H9 (cell line): ENCODE measurements around the gene UBAC2. TPM values are rescaled to one million over a fixed set of nuclear protein-coding genes. Genes with fewer than 3 reads are reported as not detected.

Source experiments
- DNase-seq: peaks from one replicate; pipeline ENCODE4 v3.0.0-alpha.2; 2017
- H2AFZ ChIP-seq: one replicate; pipeline ENCODE4 v1.6.1; 2013; ENCODE audit warnings: mild to moderate bottlenecking, low read length, control low read depth, moderate library complexity
- H2AK5ac ChIP-seq: 2 replicates; pipeline ENCODE4 v1.6.1; 2013; ENCODE audit warnings: low read length, control low read depth, mixed read lengths; ENCODE audit not compliant: insufficient read length
- H2BK120ac ChIP-seq: one replicate; pipeline ENCODE4 v1.6.1; 2013; ENCODE audit warnings: low read depth, mild to moderate bottlenecking, low read length, control low read depth, inconsistent platforms; ENCODE audit not compliant: poor library complexity, severe bottlenecking
- H2BK12ac ChIP-seq: 2 replicates; pipeline ENCODE4 v1.6.1; 2013; ENCODE audit warnings: low read length, control low read depth, mixed read lengths, low read depth; ENCODE audit not compliant: insufficient read length
- H2BK15ac ChIP-seq: 2 replicates; pipeline ENCODE4 v1.6.1; 2013; ENCODE audit warnings: low read depth, low read length, control low read depth
- H2BK20ac ChIP-seq: one replicate; pipeline ENCODE4 v1.6.1; 2013; ENCODE audit warnings: low read depth, mild to moderate bottlenecking, low read length, control low read depth, inconsistent platforms; ENCODE audit not compliant: poor library complexity, severe bottlenecking
- H2BK5ac ChIP-seq: 2 replicates; pipeline ENCODE4 v1.6.1; 2013; ENCODE audit warnings: low read length, control low read depth, mixed read lengths; ENCODE audit not compliant: insufficient read length
- H3K14ac ChIP-seq: 2 replicates; pipeline ENCODE4 v1.6.1; 2013; ENCODE audit warnings: low read length, control low read depth; ENCODE audit not compliant: insufficient read depth
- H3K18ac ChIP-seq: 2 replicates; pipeline ENCODE4 v1.6.1; 2013; ENCODE audit warnings: low read depth, mild to moderate bottlenecking, mixed read lengths, low read length, control low read depth; ENCODE audit not compliant: insufficient read length
- H3K23ac ChIP-seq: 2 replicates; pipeline ENCODE4 v1.6.1; 2013; ENCODE audit warnings: low read length, control low read depth, mixed read lengths, low read depth; ENCODE audit not compliant: insufficient read length
- H3K23me2 ChIP-seq: 2 replicates; pipeline ENCODE4 v1.6.1; 2013; ENCODE audit warnings: low read depth, mild to moderate bottlenecking, mixed read lengths, low read length, control low read depth; ENCODE audit not compliant: insufficient read length, poor library complexity, severe bottlenecking
- H3K27ac ChIP-seq: 2 replicates; pipeline ENCODE4 v1.5.1; 2013; ENCODE audit warnings: low read length, control low read depth, mixed read lengths, low read depth; ENCODE audit not compliant: insufficient read length
- H3K27me3 ChIP-seq: 2 replicates; pipeline ENCODE4 v1.6.1; 2013; ENCODE audit warnings: low read length, control low read depth, inconsistent platforms; ENCODE audit not compliant: insufficient read depth
- H3K4ac ChIP-seq: 2 replicates; pipeline ENCODE4 v1.6.1; 2013; ENCODE audit warnings: low read depth, mild to moderate bottlenecking, control low read depth, inconsistent platforms, low read length, moderate library complexity
- H3K4me1 ChIP-seq: 2 replicates; pipeline ENCODE4 v1.6.1; 2013; ENCODE audit warnings: low read length, control low read depth, inconsistent platforms; ENCODE audit not compliant: insufficient read depth
- H3K4me2 ChIP-seq: 2 replicates; pipeline ENCODE4 v1.6.1; 2013; ENCODE audit warnings: low read length, control low read depth, mixed read lengths; ENCODE audit not compliant: insufficient read length, insufficient read depth
- H3K56ac ChIP-seq: 2 replicates; pipeline ENCODE4 v1.6.1; 2013; ENCODE audit warnings: low read depth, mild to moderate bottlenecking, mixed read lengths, low read length, control low read depth; ENCODE audit not compliant: insufficient read length
- H3K79me1 ChIP-seq: 2 replicates; pipeline ENCODE4 v1.6.1; 2013; ENCODE audit warnings: low read depth, mild to moderate bottlenecking, moderate library complexity, low read length, control low read depth, inconsistent platforms; ENCODE audit not compliant: insufficient read depth, poor library complexity, severe bottlenecking
- H3K79me2 ChIP-seq: 2 replicates; pipeline ENCODE4 v1.6.1; 2013; ENCODE audit warnings: low read length, control low read depth, inconsistent platforms; ENCODE audit not compliant: insufficient read depth
- H3K9ac ChIP-seq: 2 replicates; pipeline ENCODE4 v1.6.1; 2013; ENCODE audit warnings: low read length, control low read depth, mixed read lengths; ENCODE audit not compliant: insufficient read length; ENCODE audit errors: extremely low read depth
- H3K9me3 ChIP-seq: one replicate; pipeline ENCODE4 v1.6.1; 2013; ENCODE audit warnings: low read depth, low read length, inconsistent platforms; ENCODE audit not compliant: control insufficient read depth
- H3T11ph ChIP-seq: one replicate; pipeline ENCODE4 v1.6.1; 2013; ENCODE audit warnings: mild to moderate bottlenecking, low read length, control low read depth, inconsistent platforms
- H4K20me1 ChIP-seq: one replicate; pipeline ENCODE4 v1.6.1; 2013; ENCODE audit not compliant: control insufficient read depth, insufficient read length, insufficient read depth
- H4K5ac ChIP-seq: 2 replicates; pipeline ENCODE4 v1.6.1; 2013; ENCODE audit warnings: low read depth, mild to moderate bottlenecking, mixed read lengths, low read length, control low read depth; ENCODE audit not compliant: insufficient read length
- H4K8ac ChIP-seq: replicated peaks from 2 replicates; pipeline ENCODE4 v1.6.1; 2013; ENCODE audit warnings: low read length, control low read depth, mixed read lengths, low read depth; ENCODE audit not compliant: insufficient read length
- H4K91ac ChIP-seq: 2 replicates; pipeline ENCODE4 v1.6.1; 2013; ENCODE audit warnings: low read depth, mild to moderate bottlenecking, moderate library complexity, mixed read lengths, low read length, control low read depth; ENCODE audit not compliant: insufficient read length
- H3K27ac Mint-ChIP-seq, 3 experiments: 2 replicates in 2 of 3; 3 replicates in 1 of 3; pipeline ENCODE4 v1.8.0; 2020 to 2021; ENCODE audit warnings: mixed read lengths in 3 of 3, mild to moderate bottlenecking in 1 of 3, moderate library complexity in 1 of 3
- H3K27me3 Mint-ChIP-seq: 2 replicates; pipeline ENCODE4 v1.8.0; 2021; ENCODE audit warnings: low read depth, mild to moderate bottlenecking, moderate library complexity, mixed read lengths
- H3K36me3 Mint-ChIP-seq, 3 experiments: 2 replicates in 2 of 3; 3 replicates in 1 of 3; pipeline ENCODE4 v1.8.0; 2020 to 2021; ENCODE audit warnings: low read depth in 3 of 3, mixed read lengths in 3 of 3; ENCODE audit not compliant: insufficient read depth in 1 of 3
- H3K4me1 Mint-ChIP-seq, 2 experiments: 2 replicates each; pipeline ENCODE4 v1.8.0; 2020; ENCODE audit warnings: mixed read lengths in 2 of 2
- H3K4me3 Mint-ChIP-seq, 2 experiments: 2 replicates in 1 of 2; 3 replicates in 1 of 2; pipeline ENCODE4 v1.8.0; 2020 to 2021; ENCODE audit warnings: mild to moderate bottlenecking in 2 of 2, mixed read lengths in 2 of 2, moderate library complexity in 1 of 2
- H3K9me3 Mint-ChIP-seq, 2 experiments: 2 replicates in 1 of 2; 3 replicates in 1 of 2; pipeline ENCODE4 v1.8.0; 2020; ENCODE audit warnings: mild to moderate bottlenecking in 2 of 2, mixed read lengths in 2 of 2, moderate library complexity in 1 of 2
- CTCF ChIP-seq: fragments of 200-600 bp; sonication (generic); conservative IDR thresholded peaks from 3 replicates; pipeline ENCODE4 v1.8.0; 2021; ENCODE audit warnings: antibody characterized with exemption, mild to moderate bottlenecking
- WGBS: extraction: QIAGEN DNeasy Blood & Tissue Kit; methylation state at CpG from one replicate; pipeline ENCODE4 v1.1.7; 2013; ENCODE audit warnings: missing lambda C conversion rate, low lambda C conversion rate, mixed read lengths; ENCODE audit not compliant: insufficient read length; ENCODE audit errors: extremely low coverage; 5-methylcytosine and 5-hydroxymethylcytosine counted together
- total RNA-seq: library from RNA; stranded (reverse); gene quantifications from 2 replicates; pipeline ENCODE4 v1.2.1, GENCODE V29; 2021

UBAC2 gene
- total RNA-seq, 1 experiment from 2014 or later: 52.3 TPM

- Histone ChIP-seq H2BK15ac (no peak overlapping the region), H2BK5ac (no peak overlapping the region), H4K20me1 (no peaks in the 10 kb centered on the region), H3K27me3 (no peaks in the 10 kb centered on the region), H4K91ac (no peak overlapping the region), H3K9me3 (no peaks in the 10 kb centered on the region), H3K56ac (no peak overlapping the region), H2BK120ac (no peak overlapping the region), H3K79me2 (no peaks in the 10 kb centered on the region), H3K4ac (no peak overlapping the region), H2AK5ac (no peak overlapping the region), H3K23ac (no peak overlapping the region), H2AFZ (no peak overlapping the region), H2BK12ac (no peak overlapping the region), H3K4me2 (no peak overlapping the region), H3K23me2 (no peaks in the 10 kb centered on the region), H3K79me1 (no peaks in the 10 kb centered on the region), H3K4me1 (no peaks in the 10 kb centered on the region), H4K5ac (no peak overlapping the region), H3T11ph (no peak overlapping the region), H3K27ac (no peak overlapping the region), H4K8ac (no peak overlapping the region), H2BK20ac (no peak overlapping the region), H3K18ac (no peak overlapping the region), H3K9ac (no peak overlapping the region), H3K14ac (no peak overlapping the region)
- H3K36me3 Mint-ChIP-seq: no peaks in the 10 kb centered on the region
- H3K4me3 Mint-ChIP-seq: no peak overlapping the region
- TF ChIP-seq CTCF: no peak
- peaks cover 0 to 14% of the 10 kb centered on the region in 2 experiments; a peak in 3 of 5 replicates for H3K9me3 Mint-ChIP-seq
- DNase-seq: no peak
- H3K27ac Mint-ChIP-seq: no peak overlapping the region
- WGBS: no CpG with 5 or more reads among the region's 5 CpGs
- peaks cover 23% of the 10 kb centered on the region for H3K27me3 Mint-ChIP-seq
- no peaks in the 10 kb centered on the region for H3K4me1 Mint-ChIP-seq
Observed at GRCh38 chr13:99165753-99166587, 34.7 kb upstream of the UBAC2 start.
